Measurements from ENCODE around the gene L1TD1. TPM values are rescaled to one million over a fixed set of nuclear protein-coding genes. Genes with fewer than 3 reads are reported as not detected.
"Not testable (repeated sequence)": the region's sequence is repeated elsewhere in the genome, so short reads cannot be mapped to it uniquely, and the experiment has no call there.

Gene L1TD1
- total RNA-seq, 4 donors from 2014 or later: 0.28 TPM; not detected in 3

DNA sequence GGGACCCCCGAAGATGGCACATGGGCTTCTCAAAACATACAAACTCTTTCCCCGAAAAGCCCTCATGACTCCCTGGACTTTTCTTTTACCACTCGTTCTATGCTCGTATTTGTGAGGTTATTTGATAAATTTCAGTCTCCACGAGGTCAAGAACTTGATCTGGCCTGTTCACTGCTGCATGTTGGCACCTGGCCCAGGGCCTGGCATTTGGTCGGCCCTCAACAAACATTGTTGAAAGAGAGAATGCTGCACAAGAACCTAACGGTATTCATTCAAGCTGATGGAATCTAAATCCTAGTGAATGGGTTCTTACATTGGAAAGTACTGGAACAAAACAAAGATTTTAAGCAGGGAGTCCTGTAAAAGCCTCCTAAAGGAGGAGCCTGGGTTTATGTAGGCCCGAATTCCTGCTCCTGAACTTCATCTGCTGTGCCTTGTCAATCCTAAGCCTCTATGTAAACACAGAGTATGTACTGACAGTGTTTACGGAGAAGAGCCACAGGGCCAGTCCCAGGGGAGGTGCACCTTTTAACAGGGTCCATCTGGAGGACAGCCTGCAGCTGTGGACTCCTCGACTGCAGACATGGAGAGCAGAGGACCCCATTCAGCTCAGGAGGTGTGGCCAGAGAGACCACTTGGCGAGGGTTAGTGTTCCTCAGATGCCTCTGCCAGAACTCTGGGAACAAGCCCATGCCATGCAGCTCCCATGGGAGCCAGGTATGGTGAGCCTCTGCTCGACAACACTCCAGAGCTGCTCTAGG is 46.9 kb downstream of the L1TD1 start:
- Histone ChIP-seq H3K4me1 (no peaks in the 10 kb centered on the region), H3K4me3 (no peak overlapping the region), H3K27me3 (no peaks in the 10 kb centered on the region), H3K36me3 (no peaks in the 10 kb centered on the region), H3K27ac (no peak overlapping the region), H3K9me3 (no peaks in the 10 kb centered on the region)
- no peak for TF ChIP-seq POLR2A (IDR thresholded peaks at IDR 0.05)
- TF ChIP-seq, protein P1, sequence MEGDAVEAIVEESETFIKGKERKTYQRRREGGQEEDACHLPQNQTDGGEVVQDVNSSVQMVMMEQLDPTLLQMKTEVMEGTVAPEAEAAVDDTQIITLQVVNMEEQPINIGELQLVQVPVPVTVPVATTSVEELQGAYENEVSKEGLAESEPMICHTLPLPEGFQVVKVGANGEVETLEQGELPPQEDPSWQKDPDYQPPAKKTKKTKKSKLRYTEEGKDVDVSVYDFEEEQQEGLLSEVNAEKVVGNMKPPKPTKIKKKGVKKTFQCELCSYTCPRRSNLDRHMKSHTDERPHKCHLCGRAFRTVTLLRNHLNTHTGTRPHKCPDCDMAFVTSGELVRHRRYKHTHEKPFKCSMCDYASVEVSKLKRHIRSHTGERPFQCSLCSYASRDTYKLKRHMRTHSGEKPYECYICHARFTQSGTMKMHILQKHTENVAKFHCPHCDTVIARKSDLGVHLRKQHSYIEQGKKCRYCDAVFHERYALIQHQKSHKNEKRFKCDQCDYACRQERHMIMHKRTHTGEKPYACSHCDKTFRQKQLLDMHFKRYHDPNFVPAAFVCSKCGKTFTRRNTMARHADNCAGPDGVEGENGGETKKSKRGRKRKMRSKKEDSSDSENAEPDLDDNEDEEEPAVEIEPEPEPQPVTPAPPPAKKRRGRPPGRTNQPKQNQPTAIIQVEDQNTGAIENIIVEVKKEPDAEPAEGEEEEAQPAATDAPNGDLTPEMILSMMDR (IDR thresholded peaks at IDR 0.05): no peak
- DNase-seq: no peak

GRCh38 chr1:62244380-62244779 is 49.7 kb downstream of the L1TD1 start:
- H3K4me3 ChIP-seq, H3K9me3 ChIP-seq, H3K27me3 ChIP-seq, H3K36me3 ChIP-seq, H3K27ac ChIP-seq, DNase-seq, H3K4me1 ChIP-seq: not testable (repeated sequence)

DNA sequence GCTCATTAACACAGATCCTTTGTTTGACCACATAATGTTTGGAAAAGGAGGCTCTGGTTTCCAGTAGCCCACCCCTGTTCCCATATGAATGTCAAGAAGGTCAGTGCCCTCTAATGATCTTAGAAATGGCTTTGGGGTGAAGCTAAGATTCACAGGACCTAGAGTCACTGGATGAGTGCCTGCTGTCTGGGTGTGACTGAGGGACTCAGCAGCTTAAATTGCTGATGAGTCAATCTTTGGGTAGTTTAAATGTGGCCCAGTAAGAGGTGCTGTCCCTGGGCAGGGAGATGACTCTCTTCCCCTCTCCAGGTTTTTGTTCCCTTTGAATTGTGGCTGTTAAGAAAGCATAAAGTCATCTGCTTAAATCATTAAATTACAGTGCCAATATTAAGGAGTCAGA is 50.6 kb downstream of the L1TD1 start:
- H3K27ac ChIP-seq: no peak overlapping the region
- no peak for DNase-seq
- H3K27me3 ChIP-seq: no peaks in the 10 kb centered on the region
- H3K36me3 ChIP-seq: no peaks in the 10 kb centered on the region
- no peaks in the 10 kb centered on the region for H3K4me1 ChIP-seq
- H3K9me3 ChIP-seq: no peaks in the 10 kb centered on the region
- no peak for TF ChIP-seq POLR2A (IDR thresholded peaks at IDR 0.05)
- TF ChIP-seq, protein P1 (IDR thresholded peaks at IDR 0.05): no peak
- H3K4me3 ChIP-seq: no peak overlapping the region

DNA sequence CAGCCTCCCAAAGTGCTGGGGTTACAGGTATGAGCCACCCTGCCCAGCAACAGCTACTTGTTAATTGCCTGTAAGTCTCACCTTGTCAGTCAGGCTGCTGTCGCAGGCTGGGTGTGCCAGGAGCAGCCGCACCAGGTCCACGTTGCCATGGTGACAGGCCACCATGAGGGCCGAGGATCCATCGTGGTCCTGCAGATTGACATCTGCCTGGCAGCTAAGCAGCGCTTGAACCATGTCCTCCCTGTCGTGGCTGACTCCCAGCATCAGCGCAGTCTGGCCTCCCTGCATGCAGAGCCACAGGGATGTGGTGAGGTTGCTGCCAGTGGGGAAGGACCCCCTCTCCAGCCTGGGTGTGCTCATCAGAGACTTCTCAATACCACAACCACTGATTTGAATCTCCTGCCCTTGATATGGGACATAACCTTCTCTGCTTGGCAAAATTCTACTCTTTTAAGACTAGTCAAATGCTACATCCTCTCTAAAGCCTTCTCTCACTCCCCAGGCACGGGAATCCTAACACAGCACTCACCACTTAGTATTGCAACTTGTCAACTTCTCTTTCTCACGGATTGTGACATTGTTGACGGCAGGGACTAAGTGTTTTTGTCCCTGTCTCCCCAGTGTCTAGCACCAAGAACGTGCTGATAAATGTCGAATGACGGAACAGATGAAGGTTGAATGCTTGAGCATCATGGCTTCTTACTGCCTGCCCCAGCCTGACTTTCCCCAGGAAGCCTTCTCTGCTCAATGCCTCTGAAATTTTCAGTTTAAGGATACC is 52.9 kb downstream of the L1TD1 start:
- Histone ChIP-seq H3K36me3 (no peaks in the 10 kb centered on the region), H3K9me3 (no peaks in the 10 kb centered on the region), H3K4me1 (no peaks in the 10 kb centered on the region), H3K4me3 (no peak overlapping the region), H3K27me3 (no peaks in the 10 kb centered on the region), H3K27ac (no peak overlapping the region)
- TF ChIP-seq, protein P1 (IDR thresholded peaks at IDR 0.05): no peak
- no peak for TF ChIP-seq POLR2A (IDR thresholded peaks at IDR 0.05)
- no peak for DNase-seq

GRCh38 chr1:62250126-62250726 is 55.6 kb downstream of the L1TD1 start:
- TF ChIP-seq POLR2A (IDR thresholded peaks at IDR 0.05): no peak
- TF ChIP-seq, protein P1 (IDR thresholded peaks at IDR 0.05): no peak
- DNase-seq: no peak
- no peak overlapping the region for H3K4me3 ChIP-seq

GRCh38 chr1:62259551-62259950 is 64.9 kb downstream of the L1TD1 start:
- TF ChIP-seq, protein P1 (IDR thresholded peaks at IDR 0.05): no peak
- no peak for TF ChIP-seq POLR2A (IDR thresholded peaks at IDR 0.05)

More at GRCh38 chr1:62250126-62250726, 55.6 kb downstream of the L1TD1 start:
- Histone ChIP-seq H3K4me1 (no peaks in the 10 kb centered on the region), H3K36me3 (no peaks in the 10 kb centered on the region), H3K9me3 (no peaks in the 10 kb centered on the region), H3K27me3 (no peaks in the 10 kb centered on the region), H3K27ac (no peak overlapping the region)

More at GRCh38 chr1:62259551-62259950, 64.9 kb downstream of the L1TD1 start:
- no peaks in the 10 kb centered on the region for H3K27me3 ChIP-seq
- no peaks in the 10 kb centered on the region for H3K4me1 ChIP-seq
- H3K9me3 ChIP-seq: no peaks in the 10 kb centered on the region
- no peak overlapping the region for H3K27ac ChIP-seq
- H3K36me3 ChIP-seq: no peaks in the 10 kb centered on the region
- no peak for DNase-seq
- H3K4me3 ChIP-seq: no peak overlapping the region

All from Peyer's patch (tissue), 4 donors.